K562 (cell line): ENCODE measurements around the gene EEF2K. TPM values are rescaled to one million over a fixed set of nuclear protein-coding genes. Genes with fewer than 3 reads are reported as not detected.

Experiments
- AFF1 ChIP-seq, 2 experiments: fragments of 450-650 bp; IDR thresholded peaks; 2 replicates each; pipeline ENCODE4 v1.6.1; 2018; ENCODE audit warnings: mild to moderate bottlenecking in 2 of 2, low read depth in 1 of 2; ENCODE audit not compliant: partially characterized antibody in 2 of 2
- BACH1 ChIP-seq: fragments of 200-800 bp; sonication (Bioruptor generic); IDR thresholded peaks from 2 replicates; pipeline ENCODE4 v1.6.1; 2016; ENCODE audit warnings: missing genetic modification characterization, missing compliant biosample characterization
- BRF1 ChIP-seq: IDR thresholded peaks from 3 replicates; pipeline ENCODE4 v1.6.1; 2011; ENCODE audit warnings: borderline replicate concordance, mild to moderate bottlenecking; ENCODE audit not compliant: insufficient read length; ENCODE audit errors: extremely low read depth
- CREB3L1 ChIP-seq: fragments of 450-650 bp; IDR thresholded peaks from 2 replicates; pipeline ENCODE4 v1.6.1; 2014; ENCODE audit warnings: low read depth, mild to moderate bottlenecking, moderate library complexity, borderline replicate concordance
- HDGF ChIP-seq: fragments of 450-650 bp; IDR thresholded peaks from 2 replicates; pipeline ENCODE4 v1.6.1; 2016
- HES1 ChIP-seq: fragments of 450-650 bp; IDR thresholded peaks from 2 replicates; pipeline ENCODE4 v1.6.1; 2016; ENCODE audit warnings: low read depth, mild to moderate bottlenecking, moderate library complexity
- KAT2B ChIP-seq: IDR thresholded peaks from one replicate; pipeline ENCODE4 v1.6.1; 2012; ENCODE audit warnings: low read depth, mild to moderate bottlenecking, control low read depth, inconsistent platforms, low read length, moderate library complexity
- LEF1 ChIP-seq: fragments of 450-650 bp; IDR thresholded peaks from 2 replicates; pipeline ENCODE4 v1.6.1; 2016; ENCODE audit warnings: mild to moderate bottlenecking
- OTX1 ChIP-seq: fragments of 450-650 bp; formaldehyde crosslinking; IDR thresholded peaks from 2 replicates; pipeline ENCODE4 v1.4.0; 2022; ENCODE audit warnings: mild to moderate bottlenecking
- POLR2A ChIP-seq: fragments of 450-650 bp; conservative IDR thresholded peaks from 2 replicates; pipeline ENCODE4 v1.6.1; 2016
- POLR2AphosphoS5 ChIP-seq: IDR thresholded peaks from 2 replicates; pipeline ENCODE4 v1.6.1; 2011; ENCODE audit warnings: mild to moderate bottlenecking, low read depth, low read length, moderate library complexity; ENCODE audit not compliant: control insufficient read depth, insufficient read depth
- PRMT5 ChIP-seq: sonication (generic); formaldehyde crosslinking; IDR thresholded peaks from 2 replicates; pipeline ENCODE4 v1.5.0; 2020; ENCODE audit warnings: missing genetic modification reagents
- SMARCC2 ChIP-seq: fragments of 450-650 bp; IDR thresholded peaks from 2 replicates; pipeline ENCODE4 v1.6.1; 2017; ENCODE audit warnings: antibody characterized with exemption, moderate library complexity, mild to moderate bottlenecking, low read depth
- TAF7 ChIP-seq: fragments of 450-650 bp; IDR thresholded peaks from 2 replicates; pipeline ENCODE4 v1.6.1; 2016; ENCODE audit warnings: missing genetic modification characterization, missing compliant biosample characterization
- ZNF561 ChIP-seq: fragments of 450-650 bp; formaldehyde crosslinking; conservative IDR thresholded peaks from 2 replicates; pipeline ENCODE4 v1.4.0; 2020; ENCODE audit warnings: mild to moderate bottlenecking, moderate library complexity
- polyA plus RNA-seq, 8 experiments: library from polyadenylated mRNA; depleted of rRNA in 4 of 8; stranded (reverse) in 5 of 8; unstranded in 3 of 8; fragments of >200 nt; fragmentation: Nextera tagmentation in 2 of 8; fragmentation: Illumina TruSeq in 1 of 8; extraction: Ambion mirVana in 2 of 8; extraction: Trizol in 1 of 8; gene quantifications; 2 replicates each; pipeline versions ENCODE4 v1.2.1 to v1.2.3, GENCODE V29; 2011 to 2014; ENCODE audit warnings: inconsistent platforms in 1 of 8, missing spikeins in 1 of 8
- total RNA-seq, 7 experiments: library from RNA; depleted of rRNA in 6 of 7; stranded (reverse); fragments of >200 nt in 6 of 7; fragmentation: Illumina TruSeq in 2 of 7; extraction: Trizol in 2 of 7; gene quantifications; 2 replicates each; pipeline versions ENCODE4 v1.2.1 to v1.2.3, GENCODE V29; 2011 to 2021; ENCODE audit warnings: low replicate concordance in 1 of 7

The EEF2K gene
- total and polyA plus RNA-seq, 9 of the 15 experiments (the other 6 are each of a cell fraction or from before 2014, with no cell fraction given): 3.0 to 35.2 (median 12.2) TPM

GRCh38 chr16:22205577-22206012 is 483 bp upstream of the EEF2K start (continued):
- TF ChIP-seq CREB3L1 (no peak), POLR2A (peak; percentile 88), LEF1 (peak; percentile 21; the same call in 1 of the 2 replicates), HDGF (no peak), PRMT5 (CRISPR knock-in tag) (no peak), BACH1 (peak; percentile 39; the same call in 1 of the 2 replicates), KAT2B (no peak), HES1 (no peak), TAF7 (tag) (peak; percentile 87), SMARCC2 (peak; percentile 23; the same call in 1 of the 2 replicates), BRF1 (no peak), POLR2AphosphoS5 (no peak), OTX1 (CRISPR knock-in tag) (peak; percentile 7; the same call in 1 of the 2 replicates), AFF1 (IDR thresholded peaks at IDR 0.05; ENCODE audit: low read depth in 1 of 2, partially characterized antibody in 2 of 2) (peak in 1 of 2 experiments; percentile 67), ZNF561 (CRISPR knock-in tag) (no peak)
